ENCODE results near the gene SSBP3.

DNA sequence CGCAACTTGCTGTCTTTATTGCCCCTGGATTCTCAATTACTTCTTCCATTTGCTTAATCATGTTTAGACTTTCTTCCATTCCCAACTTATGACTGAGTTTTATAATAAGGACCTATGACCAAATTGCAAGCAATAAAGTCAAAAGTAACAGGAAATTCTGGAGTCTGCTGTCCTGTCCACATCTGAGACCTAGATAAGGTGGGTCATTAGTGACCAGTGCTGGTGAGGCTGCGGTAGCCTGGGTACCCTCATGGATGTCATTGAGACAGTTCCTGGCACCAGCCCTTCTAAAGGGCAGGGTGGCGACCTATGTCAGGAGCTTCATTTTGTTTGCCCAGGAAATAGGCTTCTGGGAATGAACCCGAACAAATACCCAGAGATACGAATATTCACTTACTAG is 30.6 kb upstream of the SSBP3 start:
- TF ChIP-seq POLR2A (IDR thresholded peaks at IDR 0.05) = no peak
- TF ChIP-seq CTCF (IDR thresholded peaks at IDR 0.05) = no peak
- no peak for TF ChIP-seq EP300 (IDR thresholded peaks at IDR 0.05)

Data from tibial nerve (tissue), 4 donors.